GM12891 (cell line): Measurements from ENCODE around the gene OPRL1.

Source experiments
- DNase-seq: peaks from one replicate; pipeline ENCODE4 v3.0.0; 2011; ENCODE audit warnings: low spot score; ENCODE audit not compliant: insufficient read length
- FAIRE-seq: peaks from 2 replicates; lab custom pipeline; 2011; peaks lifted over from hg19 to GRCh38; lab: Jason Lieb, UNC
- PAX5 ChIP-seq: IDR thresholded peaks from 2 replicates; pipeline ENCODE4 v1.6.1; 2011; ENCODE audit warnings: low read length, moderate library complexity, mild to moderate bottlenecking; ENCODE audit not compliant: insufficient read depth, severe bottlenecking
- POLR2A ChIP-seq: IDR thresholded peaks from 2 replicates; pipeline ENCODE4 v1.6.1; 2011; ENCODE audit warnings: low read depth, low read length, control low read depth
- POLR2AphosphoS5 ChIP-seq: IDR thresholded peaks from 2 replicates; pipeline ENCODE4 v1.6.1; 2011; ENCODE audit warnings: low read depth, low read length, control low read depth
- POU2F2 ChIP-seq: IDR thresholded peaks from 2 replicates; pipeline ENCODE4 v1.6.1; 2011; ENCODE audit warnings: low read depth, mild to moderate bottlenecking, control low read depth, low read length, moderate library complexity
- SPI1 ChIP-seq: IDR thresholded peaks from 2 replicates; pipeline ENCODE4 v1.6.1; 2011; ENCODE audit warnings: low read depth, low read length, control low read depth
- TAF1 ChIP-seq: IDR thresholded peaks from 2 replicates; pipeline ENCODE4 v1.6.1; 2011; ENCODE audit warnings: low read depth, low read length, control low read depth

OPRL1 gene

DNA sequence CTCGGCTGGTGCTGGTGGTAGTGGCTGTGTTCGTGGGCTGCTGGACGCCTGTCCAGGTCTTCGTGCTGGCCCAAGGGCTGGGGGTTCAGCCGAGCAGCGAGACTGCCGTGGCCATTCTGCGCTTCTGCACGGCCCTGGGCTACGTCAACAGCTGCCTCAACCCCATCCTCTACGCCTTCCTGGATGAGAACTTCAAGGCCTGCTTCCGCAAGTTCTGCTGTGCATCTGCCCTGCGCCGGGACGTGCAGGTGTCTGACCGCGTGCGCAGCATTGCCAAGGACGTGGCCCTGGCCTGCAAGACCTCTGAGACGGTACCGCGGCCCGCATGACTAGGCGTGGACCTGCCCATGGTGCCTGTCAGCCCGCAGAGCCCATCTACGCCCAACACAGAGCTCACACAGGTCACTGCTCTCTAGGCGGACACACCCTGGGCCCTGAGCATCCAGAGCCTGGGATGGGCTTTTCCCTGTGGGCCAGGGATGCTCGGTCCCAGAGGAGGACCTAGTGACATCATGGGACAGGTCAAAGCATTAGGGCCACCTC is 18.7 kb downstream of the OPRL1 start:
- FAIRE-seq (no peak), DNase-seq (no peak)
- TF ChIP-seq SPI1: no peak
- no peak for TF ChIP-seq POU2F2
- TF ChIP-seq POLR2AphosphoS5: no peak
- TF ChIP-seq POLR2A: no peak
- no peak for TF ChIP-seq PAX5
- no peak for TF ChIP-seq TAF1

GRCh38 chr20:64099086-64099786 is 19.4 kb downstream of the OPRL1 start:
- no peak for TF ChIP-seq POU2F2
- no peak for TF ChIP-seq PAX5
- TF ChIP-seq POLR2AphosphoS5: no peak
- no peak for TF ChIP-seq POLR2A
- TF ChIP-seq TAF1: no peak
- no peak for TF ChIP-seq SPI1
- FAIRE-seq: no peak
- no peak for DNase-seq

GRCh38 chr20:64099880-64100565 is 20.1 kb downstream of the OPRL1 start:
- TF ChIP-seq SPI1: peak; percentile 41
- TF ChIP-seq POLR2AphosphoS5: no peak
- TF ChIP-seq POU2F2: peak; percentile 80
- no peak for TF ChIP-seq PAX5
- no peak for TF ChIP-seq TAF1
- TF ChIP-seq POLR2A: no peak
- FAIRE-seq (peak; percentile 83), DNase-seq (no peak)

GRCh38 chr20:64100566-64100888 is 20.6 kb downstream of the OPRL1 start:
- DNase-seq (no peak), FAIRE-seq (no peak)
- TF ChIP-seq POLR2A (no peak), SPI1 (no peak), POLR2AphosphoS5 (no peak), TAF1 (no peak), POU2F2 (no peak), PAX5 (no peak)

DNA sequence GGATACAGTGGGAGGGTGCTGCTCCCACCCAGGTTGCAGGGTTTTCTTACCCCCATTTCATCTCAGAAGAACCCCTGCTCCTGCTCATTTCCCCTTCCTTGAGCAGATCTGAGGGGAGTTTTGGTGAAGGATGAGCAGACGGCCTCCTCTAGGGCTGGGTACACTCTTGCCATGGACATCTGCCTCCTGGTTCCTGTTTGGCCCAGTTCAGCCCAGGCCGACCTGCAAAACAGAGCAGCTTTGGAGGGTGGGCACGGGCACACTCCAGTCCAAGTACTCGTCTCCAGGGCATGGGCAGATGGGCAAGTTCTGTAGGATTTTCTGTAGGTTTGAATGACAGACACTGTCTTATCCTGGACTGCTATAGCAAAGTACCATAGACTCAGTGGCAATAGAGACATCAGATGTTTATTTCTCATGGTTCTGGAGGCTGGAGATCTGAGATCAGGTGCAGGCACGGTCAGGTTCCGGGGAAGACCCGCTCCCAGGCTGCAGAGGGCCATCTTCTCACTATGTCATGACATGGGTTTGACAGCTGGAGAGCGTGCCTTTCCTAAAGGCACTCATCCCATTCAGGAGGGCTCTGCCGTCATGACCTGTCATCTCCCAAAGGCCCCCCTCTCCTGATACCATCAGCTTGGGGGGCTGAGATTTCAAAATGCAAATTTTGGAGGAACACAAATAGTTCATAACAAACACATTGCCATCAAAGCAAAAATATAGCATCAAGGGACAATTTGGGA is 21.2 kb downstream of the OPRL1 start:
- FAIRE-seq (no peak), DNase-seq (no peak)
- no peak for TF ChIP-seq PAX5
- TF ChIP-seq SPI1: no peak
- no peak for TF ChIP-seq POU2F2
- no peak for TF ChIP-seq POLR2A
- no peak for TF ChIP-seq TAF1
- no peak for TF ChIP-seq POLR2AphosphoS5

GRCh38 chr20:64101731-64102621 is 22.1 kb downstream of the OPRL1 start:
- FAIRE-seq (peak; percentile 56), DNase-seq (peak; percentile 90)
- TF ChIP-seq POLR2A (no peak), POLR2AphosphoS5 (no peak), SPI1 (no peak), PAX5 (no peak), TAF1 (no peak), POU2F2 (no peak)

DNA sequence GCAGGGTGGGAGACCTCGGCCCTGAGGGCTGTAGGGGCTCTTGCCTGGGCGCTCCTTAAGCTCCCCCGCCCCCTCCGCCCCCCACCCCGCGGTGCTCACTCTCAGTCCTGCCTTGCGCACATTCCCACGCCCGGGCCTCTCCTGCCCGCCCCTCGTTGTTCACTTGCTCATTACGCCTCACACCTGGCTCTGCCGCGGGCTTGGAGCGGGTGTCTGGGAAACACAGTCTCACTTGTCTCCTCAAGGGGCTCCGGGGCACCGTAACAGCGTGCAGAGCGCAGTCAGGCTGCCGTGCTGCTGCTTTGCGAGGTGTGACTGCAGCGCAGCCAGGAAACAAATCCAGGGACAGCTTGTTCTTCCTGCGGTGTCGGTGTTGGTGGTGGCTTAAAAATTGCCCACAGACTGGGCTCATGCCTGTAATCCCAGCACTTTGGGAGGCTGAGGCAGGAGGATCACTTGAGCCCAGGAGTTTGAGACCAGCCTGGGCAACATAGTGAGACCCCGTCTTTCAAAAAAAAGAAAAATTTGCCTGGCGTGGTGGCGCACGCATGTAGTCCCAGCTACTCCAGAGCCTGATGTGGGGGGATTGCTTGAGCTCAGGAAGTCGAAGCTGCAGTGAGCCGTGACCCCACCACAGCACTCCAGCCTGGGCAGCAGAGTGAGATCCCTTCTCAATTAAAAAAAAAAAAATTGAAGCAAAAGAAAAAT is 22.9 kb downstream of the OPRL1 start:
- TF ChIP-seq TAF1: no peak
- TF ChIP-seq PAX5: no peak
- TF ChIP-seq POLR2AphosphoS5: no peak
- DNase-seq (no peak), FAIRE-seq (no peak)
